Measurements from ENCODE around the gene NPPA.
"Not testable (repeated sequence)": the region's sequence is repeated elsewhere in the genome, so short reads cannot be mapped to it uniquely, and the experiment has no call there.

The NPPA gene

DNA sequence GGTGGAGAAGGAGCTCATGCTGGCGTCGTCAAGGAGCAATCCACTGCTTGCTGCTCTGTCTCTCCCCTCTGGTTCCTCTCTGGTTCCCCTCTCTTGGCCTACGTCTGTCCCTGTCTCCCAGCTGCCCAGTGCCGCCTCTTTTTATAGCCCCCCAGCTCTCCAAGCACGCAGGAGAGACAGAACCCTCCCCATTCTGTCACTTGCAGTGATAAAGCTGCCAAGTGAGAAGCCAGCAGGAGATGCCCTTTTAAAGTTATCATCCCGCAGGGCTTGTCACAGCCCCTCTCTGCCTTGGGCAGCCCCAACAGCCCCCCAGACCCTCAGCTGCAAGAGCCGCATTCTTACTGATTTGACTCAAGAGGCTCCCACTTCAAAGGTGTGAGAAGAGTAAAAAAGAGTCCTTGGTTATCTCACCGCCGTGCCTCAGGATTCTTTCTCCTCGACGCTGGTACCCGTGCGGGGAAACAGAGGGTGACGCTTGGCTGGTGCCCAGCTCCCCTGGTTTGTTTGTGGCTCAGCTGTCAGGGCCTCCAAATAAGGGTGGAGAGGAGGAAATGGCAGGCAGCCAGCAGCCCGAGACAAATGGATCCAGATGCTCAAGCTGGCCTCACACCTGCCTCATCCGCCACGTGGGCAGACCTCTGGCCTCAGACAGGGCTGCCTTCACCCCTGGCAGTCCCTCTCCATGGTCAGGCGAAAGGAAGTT lies at the start of gene NPPA:
TSS of gene NPPA (minus strand) at position 117 of the 706 bp plus-strand sequence. CDS start at position 18, 99 bp downstream.
- DNase-seq: no peak

DNA sequence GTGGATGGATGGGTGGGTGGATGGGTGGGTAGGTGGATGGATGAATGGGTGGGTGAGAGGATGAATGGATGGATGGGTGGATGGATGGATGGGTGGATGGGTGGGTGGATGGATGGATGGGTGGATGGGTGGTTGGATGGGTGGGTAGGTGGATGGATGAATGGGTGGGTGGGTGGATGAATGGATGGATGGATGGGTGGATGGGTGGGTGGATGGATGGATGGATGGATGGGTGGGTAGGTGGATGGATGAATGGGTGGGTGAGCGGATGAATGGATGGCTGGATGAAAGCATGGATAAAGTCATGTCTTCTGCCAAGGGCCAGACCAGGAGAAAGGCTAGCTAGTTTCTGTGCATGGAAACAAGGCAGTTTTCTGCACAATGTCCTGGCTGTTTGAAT lies 46.9 kb upstream of the NPPA start:
- DNase-seq: not testable (repeated sequence)

DNA sequence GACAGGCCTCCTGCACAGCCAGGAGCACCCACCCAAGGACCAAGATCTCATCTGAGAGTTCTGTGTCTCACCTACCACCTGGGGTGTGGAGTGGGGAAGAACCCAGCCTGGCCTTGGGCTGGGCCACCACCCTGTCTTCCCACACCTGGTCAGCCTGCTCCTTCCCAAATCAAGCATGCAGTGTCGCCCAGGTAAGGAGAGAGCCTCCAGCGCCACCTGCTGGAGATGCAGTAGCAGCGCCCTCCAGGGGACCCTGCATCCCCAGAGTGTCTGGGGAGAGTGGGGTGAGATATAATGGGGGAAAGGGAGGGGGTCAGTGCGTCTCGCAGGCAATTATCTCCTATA lies 46.3 kb upstream of the NPPA start:
- peak; percentile 68 for DNase-seq

DNA sequence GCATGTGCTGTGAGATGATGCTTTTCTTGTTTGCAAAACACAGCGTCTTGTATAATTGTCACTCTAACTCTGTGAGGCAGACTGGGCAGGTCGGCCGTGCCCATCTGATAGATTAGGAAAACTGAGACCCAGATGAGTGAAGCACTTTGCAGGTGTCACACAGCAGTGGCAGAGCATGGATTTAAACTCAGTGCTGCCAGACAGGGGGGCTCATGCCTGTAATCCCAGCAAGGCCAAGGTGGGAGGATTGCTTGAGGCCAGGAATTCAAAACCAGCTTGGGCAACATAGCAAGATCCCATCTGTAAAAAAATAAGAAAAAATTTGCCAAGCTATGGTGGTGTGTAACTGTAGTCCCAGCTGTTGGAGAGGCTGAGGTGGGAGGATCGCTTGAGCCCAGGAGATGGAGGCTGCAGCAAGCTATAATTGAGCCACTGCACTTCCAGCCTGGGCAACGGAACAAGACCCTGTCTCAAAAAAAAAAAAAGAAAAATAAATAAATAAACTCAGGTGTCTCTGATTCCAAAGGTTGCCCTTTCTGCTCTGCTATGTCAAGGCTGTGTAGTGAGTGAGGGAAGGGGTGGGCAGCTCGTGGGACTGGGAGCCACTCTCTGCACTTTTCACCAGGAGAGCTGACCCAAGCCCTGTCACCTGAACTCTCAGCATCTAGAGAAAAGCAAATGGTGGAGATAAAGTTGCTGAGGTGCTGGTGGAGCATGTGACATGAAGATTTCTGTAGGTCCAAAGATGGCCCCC lies 44.0 kb upstream of the NPPA start:
- no peak for DNase-seq

DNA sequence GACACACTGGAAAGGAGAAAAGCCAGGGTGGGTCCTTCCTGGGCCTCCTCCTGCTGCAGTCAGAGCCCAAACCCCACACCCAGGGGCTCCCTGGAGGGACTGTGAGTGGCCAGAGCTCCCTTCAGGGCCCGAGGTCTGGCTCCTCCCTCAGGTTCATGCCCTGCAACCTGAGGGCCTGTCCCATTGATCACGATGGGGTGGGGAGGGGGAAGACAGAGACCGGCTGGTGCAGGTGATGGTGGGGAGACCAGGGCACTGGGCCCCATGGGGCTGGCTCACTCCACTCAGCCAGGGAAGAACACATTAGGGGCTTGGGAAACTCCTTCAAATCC lies 41.3 kb upstream of the NPPA start:
- DNase-seq: no peak

DNA sequence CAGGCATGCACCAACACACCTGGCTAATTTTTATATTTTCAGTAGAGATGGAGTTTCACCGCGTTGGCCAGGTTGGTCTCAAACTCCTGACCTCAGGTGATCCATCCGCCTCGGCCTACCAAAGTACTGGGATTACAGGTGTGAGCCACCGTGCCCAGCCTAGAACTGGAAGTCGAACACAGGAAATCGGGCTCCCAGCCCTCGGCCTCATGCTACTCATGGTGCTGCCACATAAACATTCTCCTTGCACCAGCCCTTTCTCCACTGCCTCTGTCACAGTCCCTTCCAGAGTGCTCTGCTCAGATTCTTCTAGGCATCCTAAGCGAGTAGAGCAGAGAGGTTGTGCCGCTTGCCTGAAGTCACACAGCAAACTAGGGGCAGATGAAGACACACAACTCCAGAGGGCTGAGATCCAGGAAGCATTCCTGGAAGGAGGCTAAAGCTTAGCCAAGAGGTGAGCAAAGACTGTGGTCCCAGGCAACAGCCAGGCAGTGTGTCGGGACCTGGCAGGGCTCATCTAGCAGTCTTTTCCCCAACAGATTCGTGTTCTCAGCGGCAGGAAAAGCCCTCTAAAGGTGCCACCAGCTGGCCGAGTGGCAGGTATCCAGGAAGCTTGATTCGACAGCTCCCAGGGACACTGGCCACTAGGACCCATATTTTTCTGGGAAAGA lies 40.8 kb upstream of the NPPA start:
- no peak for DNase-seq

DNA sequence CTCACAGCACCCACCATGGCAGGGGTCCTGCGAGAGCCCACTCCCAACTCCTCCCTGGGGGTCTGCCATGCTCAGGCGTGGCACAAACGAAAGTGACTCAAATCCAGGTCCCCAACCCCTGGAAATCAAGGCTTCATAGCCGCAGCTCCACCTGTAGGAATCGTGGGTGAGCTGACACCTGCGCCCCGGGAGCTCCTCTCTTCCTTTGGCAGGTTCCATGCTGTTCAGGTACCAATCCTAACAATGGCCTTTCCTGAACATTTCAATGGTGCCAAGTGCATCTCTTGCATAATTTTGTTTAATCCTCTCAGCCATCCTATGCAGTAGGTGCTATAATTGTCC lies 40.1 kb upstream of the NPPA start:
- no peak for DNase-seq

DNA sequence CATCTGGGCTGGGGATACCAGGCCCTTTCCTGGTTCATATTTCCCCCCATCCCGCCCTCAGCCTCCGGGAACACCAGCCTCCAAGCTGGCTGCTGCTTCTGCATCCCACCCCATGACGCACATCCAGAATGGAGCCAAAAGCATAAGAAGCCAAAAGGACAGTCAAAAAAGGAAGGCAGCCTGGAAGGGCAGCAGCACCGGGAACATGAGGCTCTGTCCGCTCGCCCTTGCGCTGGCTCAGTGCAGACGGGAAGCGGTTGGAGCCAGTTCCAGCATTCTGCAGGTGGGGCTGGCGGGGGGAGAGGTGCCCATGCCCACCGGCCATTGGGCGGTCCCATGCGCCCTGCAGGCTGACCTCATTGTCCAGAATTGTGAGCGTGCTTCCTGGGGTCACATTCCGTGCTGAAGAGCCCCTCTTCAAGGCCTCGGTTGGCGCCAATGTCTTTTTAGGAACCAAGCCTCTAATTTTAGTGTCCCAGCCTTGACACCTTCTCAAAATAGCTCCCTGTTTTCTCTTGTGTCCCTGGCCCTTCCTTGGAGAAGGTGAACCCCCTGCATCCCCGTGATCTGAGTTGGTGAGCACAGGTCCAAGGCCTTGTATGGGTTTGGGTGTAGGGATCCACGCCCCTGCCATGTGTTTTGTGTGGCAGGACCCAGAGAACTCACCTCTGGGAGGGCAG lies 39.5 kb upstream of the NPPA start:
- DNase-seq: no peak

DNA sequence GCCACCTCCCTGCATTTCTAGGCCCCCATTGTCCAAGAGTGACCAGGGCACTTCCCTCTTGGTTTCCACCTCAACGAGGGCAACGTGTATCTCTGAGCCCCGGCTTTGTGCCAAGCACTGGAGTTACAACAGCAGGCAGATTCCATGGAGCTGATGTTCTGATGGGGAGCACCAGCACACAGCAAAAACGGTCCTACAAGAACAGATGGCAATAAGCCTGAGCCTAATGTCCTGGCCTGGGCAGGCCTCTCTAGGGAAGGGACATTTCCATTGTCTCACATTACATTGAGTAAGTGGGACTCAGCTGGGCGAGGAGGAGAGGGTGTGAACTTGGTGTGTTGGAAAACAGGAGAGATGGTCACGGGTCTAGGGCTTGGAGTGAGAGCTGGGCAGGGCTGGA lies 38.3 kb upstream of the NPPA start:
- DNase-seq: no peak

DNA sequence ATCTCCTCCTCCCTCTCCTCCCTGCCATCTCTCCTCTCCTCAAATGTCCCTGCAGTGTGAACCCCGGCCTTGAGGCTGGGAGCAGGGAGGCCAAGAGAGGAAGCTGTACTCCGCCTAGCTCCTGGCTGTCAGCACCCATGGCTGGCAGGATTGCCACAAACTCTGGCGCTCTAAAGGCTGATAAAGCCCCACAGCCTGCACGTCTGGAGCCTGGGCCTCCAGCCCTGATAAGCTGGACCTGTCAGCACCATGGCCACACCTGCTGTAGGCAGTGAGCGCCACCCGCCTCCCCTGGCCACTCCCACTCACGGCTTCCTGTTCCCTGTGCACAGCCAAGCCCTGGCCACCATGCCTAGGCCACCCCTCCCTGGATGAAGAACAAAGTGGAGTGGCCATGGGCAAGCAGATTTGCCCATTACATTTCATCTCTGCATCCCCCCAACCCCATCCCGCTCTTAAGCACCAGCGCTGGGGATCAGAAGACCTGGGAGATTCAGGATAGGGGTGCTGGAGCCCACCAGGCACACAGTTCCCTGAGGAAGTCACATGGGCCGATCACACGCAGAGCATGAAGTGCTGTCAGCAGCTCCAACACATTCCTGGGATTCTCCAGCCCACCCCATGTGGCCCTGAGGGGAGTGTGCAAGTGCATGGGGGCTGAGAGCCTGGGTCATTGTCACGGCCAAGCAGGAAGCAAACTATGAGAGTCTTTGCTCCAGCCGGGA lies 35.4 kb upstream of the NPPA start:
- no peak for DNase-seq

DNA sequence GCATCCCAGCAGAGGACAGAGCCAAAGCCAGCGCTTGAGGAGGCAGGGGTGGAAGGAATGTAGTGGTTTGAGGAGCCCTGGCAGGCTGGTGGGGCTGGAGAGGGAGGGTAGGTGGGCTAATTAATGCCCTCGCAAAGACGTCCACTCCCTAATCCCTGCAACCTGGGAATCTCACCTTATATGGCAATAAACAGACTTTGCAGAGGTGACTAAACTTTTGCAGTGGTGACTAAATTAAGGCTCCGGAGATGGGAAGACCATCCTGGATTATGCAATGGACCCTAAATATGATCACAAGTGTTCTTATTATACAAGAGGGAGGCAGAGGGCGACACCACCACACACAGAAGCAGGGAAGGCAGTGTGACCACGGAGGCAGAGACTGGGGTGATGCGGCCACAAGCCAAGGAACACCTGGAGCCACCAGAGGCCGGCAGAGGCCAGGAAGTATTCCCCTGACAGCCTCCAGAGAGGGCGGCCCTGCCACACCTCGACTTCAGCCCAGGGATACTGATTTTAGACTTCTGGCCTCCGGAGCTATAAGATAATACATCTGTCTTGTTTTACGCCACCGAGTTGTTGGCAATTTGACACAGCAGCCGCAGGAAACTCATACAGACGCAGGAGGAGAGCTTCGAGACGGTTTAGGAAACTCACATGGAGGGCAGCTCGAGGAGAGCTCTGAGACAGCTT lies 34.3 kb upstream of the NPPA start:
- no peak for DNase-seq

DNA sequence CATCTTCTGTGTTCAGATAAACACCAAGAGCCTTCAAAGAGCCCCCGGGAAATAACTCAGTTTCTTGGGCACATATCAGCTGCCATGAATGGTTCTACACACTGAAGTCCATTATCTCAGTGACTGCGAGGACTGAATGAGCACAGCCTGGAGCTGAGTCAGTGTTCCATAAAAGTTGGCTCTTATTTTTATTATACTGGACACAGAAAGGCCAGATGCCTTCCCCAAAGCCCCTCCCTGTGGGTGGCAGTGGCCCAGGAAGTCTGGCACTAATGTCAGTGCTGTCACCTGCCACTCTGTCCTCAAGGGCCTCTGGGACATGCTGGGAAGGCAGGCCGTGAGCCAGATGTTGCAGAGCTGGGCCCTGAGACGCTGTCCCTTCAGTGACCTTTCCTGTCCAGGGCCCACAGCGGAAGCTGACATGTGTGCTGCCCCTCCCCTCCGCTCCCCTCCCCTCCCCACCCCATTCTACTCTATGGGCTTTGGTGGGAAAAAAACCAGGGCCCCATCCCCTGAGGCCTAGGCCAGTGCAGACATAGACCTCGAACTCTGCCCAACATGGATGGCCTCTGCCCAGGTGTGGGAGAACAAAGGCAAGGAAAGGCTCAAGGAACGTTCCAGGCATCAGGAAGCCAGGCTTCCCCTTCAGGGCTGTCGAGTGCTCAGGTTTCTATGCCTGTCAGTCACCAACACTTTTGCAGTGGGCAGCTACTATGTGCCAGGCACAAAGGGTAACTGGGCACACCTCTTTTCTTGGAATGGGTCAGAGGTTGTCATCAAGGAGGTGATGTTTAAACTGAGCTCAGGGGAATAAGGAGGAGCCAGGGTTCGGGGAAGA lies 33.5 kb upstream of the NPPA start:
- no peak for DNase-seq

DNA sequence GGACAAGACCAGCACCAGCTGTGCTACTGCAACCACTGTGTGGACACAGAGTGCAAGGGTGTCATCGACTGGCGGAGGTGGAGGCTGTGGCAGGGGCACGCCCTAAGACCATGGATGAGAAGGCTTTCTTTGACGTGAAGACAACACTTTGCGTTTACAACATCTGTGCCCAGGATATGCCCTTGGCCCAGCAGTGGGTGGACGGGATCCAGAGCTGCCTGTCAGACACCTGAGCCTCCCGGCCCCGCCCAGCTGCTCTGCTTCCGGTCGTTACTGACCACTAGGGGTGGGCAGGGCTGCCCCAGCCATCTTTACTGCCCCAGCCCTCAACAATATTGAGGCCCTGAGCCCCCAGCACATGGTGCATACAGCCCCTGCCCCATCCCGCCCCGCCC lies 32.6 kb upstream of the NPPA start:
- no peak for DNase-seq

DNA sequence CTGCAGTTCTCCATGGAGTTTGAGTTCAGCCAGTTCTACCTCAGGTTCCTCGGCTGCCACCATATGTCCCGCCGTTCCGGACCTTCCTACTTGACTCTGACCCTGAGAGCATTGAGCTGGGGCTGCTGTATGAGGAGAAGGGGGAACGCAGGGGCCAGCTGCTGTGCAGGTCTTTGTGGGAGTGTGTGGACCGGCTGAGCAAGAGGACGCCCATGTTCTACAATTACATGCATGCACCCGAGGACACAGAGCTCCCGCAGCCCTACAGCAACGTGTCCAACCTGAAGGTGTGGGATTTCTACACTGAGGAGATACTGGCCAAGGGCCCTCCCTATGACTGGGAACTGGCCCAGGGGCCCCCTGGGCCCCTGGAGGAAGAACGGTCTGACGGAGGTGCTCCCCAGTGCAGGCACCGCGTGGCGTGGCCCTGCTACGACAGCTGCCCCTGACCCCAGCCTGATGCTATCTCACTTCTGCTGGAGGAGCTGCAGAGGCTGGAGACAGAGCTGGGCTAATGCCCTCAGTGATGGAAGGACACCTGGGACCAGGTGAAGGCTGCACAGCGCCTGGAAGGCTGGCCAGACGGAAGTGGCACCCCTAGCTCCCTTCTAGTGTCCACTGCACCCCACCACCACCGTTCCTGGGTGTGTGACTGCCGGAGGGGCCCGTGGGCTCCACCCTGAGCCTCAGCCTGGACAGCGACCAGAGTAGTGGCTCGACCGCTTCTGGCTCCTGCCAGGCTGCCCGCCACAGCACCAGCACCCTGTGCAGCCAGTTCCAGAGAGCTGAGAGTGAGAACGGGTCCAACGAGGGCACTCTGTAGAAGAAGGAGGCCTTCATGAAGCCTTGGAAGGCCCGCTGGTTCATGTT lies 32.0 kb upstream of the NPPA start:
- no peak for DNase-seq

DNA sequence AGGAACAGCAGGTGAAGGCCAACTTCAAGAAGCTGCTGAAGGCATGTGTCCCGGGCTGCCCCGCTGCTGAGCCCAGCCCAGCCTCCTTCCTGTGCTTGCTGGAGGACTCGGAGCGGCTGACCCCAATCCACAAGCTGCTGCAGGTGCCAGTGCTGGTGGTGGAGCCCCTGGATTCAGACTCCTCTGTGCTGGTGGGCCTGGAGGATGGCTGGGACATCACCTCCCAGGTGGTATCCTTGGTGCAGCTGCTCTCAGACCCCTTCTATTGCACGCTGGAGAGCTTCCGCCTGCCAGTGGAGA lies 31.3 kb upstream of the NPPA start:
- DNase-seq: no peak

DNA sequence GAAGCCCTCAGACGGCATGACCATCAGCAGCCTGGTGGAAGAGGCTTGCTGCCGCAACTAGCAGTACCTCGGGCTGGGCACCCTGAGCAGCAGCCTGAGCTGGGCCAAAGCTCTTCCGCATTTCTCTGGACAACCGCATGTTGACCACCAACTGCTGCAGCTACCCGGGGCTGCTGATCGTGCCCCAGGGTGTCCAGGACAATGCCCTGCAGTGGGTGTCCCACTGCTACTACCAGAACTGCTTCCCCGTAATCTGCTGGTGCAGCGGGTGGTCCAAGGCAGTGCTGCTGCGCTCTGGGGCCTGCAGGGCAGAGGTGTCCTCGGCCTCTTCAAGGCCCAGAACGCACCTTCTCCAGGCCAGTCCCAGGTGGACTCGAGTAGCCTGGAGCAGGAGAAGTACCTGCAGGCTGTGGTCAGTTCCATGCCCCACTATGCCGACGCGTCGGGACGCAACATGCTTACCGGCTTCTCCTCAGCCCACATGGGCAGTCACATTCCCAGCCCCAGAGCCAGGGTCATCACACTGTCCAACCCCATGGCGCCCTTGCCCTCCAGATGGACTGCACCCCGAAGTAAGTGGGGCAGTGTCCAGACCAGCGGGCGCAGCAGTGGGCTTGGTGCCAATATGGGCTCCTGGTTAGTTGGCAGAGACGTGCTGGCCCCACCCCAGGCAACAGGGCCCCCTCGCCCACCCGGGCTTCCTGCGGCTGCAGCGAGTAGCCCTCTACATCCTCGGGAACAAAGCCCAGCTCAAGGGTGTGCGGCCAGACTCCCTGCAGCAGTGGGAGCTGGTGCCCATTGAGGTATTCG lies 30.7 kb upstream of the NPPA start:
- DNase-seq: no peak

DNA sequence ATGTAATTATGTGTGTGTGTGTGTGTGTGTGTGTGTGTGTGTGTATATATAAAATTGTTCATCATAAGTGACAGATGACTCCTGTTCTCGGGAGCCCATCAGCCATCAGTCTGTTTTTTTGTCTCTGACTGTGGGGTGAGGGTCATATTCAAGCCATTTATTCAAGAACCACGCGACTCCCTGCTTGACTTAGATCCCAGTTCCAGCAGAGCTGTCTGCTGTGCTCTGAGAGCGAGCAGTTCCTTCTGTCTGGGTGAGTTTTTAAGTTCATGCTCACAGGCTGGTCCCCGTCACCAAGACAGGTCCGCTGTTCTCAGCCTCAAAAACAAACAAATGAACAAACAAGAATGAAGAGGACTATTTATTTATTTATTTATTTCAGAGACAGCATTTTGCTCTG lies 29.5 kb upstream of the NPPA start:
- no peak for DNase-seq

DNA sequence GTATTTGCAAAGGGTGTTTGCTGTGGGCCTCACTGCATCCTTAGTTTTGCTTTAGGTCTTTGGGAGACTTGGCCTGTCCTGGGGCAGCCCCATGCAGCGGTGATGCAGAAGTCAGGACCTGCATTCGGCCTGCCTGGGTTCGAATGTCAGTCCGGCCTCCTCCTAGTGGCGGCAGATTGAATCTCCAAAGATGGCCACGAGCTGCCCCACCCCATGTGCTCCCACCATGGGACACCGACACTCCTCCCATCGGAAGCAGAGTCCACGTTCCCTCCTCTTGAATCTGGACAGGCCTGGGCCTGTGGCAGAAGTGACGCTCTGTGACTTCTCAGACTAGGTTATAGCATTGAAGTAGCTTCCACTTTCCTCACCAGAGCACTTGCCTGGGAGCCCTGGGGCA lies 27.5 kb upstream of the NPPA start:
- DNase-seq: no peak

DNA sequence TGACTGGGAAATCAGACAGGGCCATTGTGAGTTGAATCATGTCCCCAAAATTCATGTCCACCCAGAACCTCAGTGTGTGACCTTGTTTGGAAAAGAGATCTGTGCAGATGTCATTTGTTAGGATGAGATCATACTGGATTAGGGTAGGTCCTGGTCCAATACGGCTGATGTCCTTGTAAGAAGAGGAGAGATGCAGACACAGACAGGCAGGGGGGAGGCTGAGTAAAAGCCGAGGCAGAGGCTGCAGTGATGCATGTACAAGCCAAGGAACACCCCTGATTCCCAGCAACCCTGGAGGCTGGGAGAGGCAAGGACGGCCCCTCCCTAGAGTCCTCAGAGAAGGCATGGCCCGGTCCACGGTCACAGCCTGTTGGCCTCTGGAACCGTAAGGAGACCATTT lies 27.0 kb upstream of the NPPA start:
- no peak for DNase-seq

DNA sequence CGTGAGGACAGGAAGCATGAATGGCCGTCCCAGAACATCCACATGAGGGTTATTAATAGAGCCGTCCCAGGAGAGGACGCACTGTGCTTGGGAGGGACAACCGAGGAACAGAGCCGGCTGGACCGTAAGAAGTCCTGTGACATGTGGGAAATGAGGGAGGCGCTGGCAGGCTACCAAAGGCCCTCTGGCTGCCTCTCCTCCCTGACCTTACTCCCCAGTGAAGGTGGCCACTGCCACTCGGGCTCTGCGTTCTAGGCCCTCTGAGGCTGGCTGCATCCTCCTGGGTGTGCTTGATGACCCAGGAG lies 26.6 kb upstream of the NPPA start:
- no peak for DNase-seq
